ENCODE data around the gene PDCD1LG2. TPM values are rescaled to one million over a fixed set of nuclear protein-coding genes. Genes with fewer than 3 reads are reported as not detected.

PDCD1LG2 gene
- total RNA-seq, 4 donors from 2014 or later: 2.5 to 4.2 (median 2.9) TPM

- intact Hi-C loops (cut with DNase I): no loop called here
- 75% methylated on average over 2 of the region's 2 CpGs for WGBS
- H3K36me3 ChIP-seq: no peaks in the 10 kb centered on the region
Observed at GRCh38 chr9:5593904-5594303, 83.6 kb downstream of the PDCD1LG2 start.

GRCh38 chr9:5596173-5596572, 85.8 kb downstream of the PDCD1LG2 start:
- no peak for TF ChIP-seq POLR2AphosphoS5 (IDR thresholded peaks at IDR 0.05)
- no peak for TF ChIP-seq POLR2A (IDR thresholded peaks at IDR 0.05; ENCODE audit: low read depth)
- no peak for TF ChIP-seq EP300 (IDR thresholded peaks at IDR 0.05)
- TF ChIP-seq CTCF (IDR thresholded peaks at IDR 0.05): no peak
- no peak overlapping the region for H3K4me3 ChIP-seq
- peaks cover 0 to 12% (median 6%) of the 10 kb centered on the region in 4 donors for H3K4me1 ChIP-seq
- H3K27ac ChIP-seq (replicated peaks in 1 of 4): no peak overlapping the region
- no peak for DNase-seq (ENCODE audit: extremely low spot score)
- no peaks in the 10 kb centered on the region for H3K36me3 ChIP-seq
- intact Hi-C loops (cut with DNase I): loop anchor here (5.0 kb wide), 1 partner anchor 409 kb away; the partner anchor contains the start of gene INSL6
- no peaks in the 10 kb centered on the region for H3K9me3 ChIP-seq
- H3K27me3 ChIP-seq: no peaks in the 10 kb centered on the region
- 58% methylated on average over 2 of the region's 2 CpGs for WGBS

More at GRCh38 chr9:5593904-5594303, 83.6 kb downstream of the PDCD1LG2 start:
- DNase-seq (ENCODE audit: extremely low spot score): no peak
- no peak overlapping the region for H3K4me3 ChIP-seq
- no peaks in the 10 kb centered on the region for H3K27me3 ChIP-seq
- H3K27ac ChIP-seq (replicated peaks in 1 of 4): no peak overlapping the region
- TF ChIP-seq CTCF (IDR thresholded peaks at IDR 0.05) (no peak), POLR2A (IDR thresholded peaks at IDR 0.05; ENCODE audit: low read depth) (no peak), EP300 (IDR thresholded peaks at IDR 0.05) (no peak), POLR2AphosphoS5 (IDR thresholded peaks at IDR 0.05) (no peak)
- peaks cover 0 to 12% (median 0%) of the 10 kb centered on the region in 4 donors for H3K4me1 ChIP-seq
- H3K9me3 ChIP-seq: no peaks in the 10 kb centered on the region

- H3K9me3 ChIP-seq: no peaks in the 10 kb centered on the region
- WGBS: 52% methylated on average over 6 of the region's 6 CpGs
- H3K4me1 ChIP-seq: peaks cover 5 to 31% (median 26%) of the 10 kb centered on the region in 4 donors
- peak; percentile 33 to 48 for TF ChIP-seq POLR2AphosphoS5 (IDR thresholded peaks at IDR 0.05)
- peak in 2 of 3 experiments; percentile 6 to 10 for TF ChIP-seq CTCF (IDR thresholded peaks at IDR 0.05)
- no peak for TF ChIP-seq POLR2A (IDR thresholded peaks at IDR 0.05; ENCODE audit: low read depth)
- TF ChIP-seq EP300 (IDR thresholded peaks at IDR 0.05): no peak
- intact Hi-C loops (cut with DNase I): no loop called here
- H3K4me3 ChIP-seq: peak overlapping the region; percentile 37 to 49 (median 42)
- no peaks in the 10 kb centered on the region for H3K36me3 ChIP-seq
- H3K27ac ChIP-seq (replicated peaks in 1 of 4): peak overlapping the region; percentile 64 to 79 (median 74)
- H3K27me3 ChIP-seq: no peaks in the 10 kb centered on the region
- no peak for DNase-seq (ENCODE audit: extremely low spot score)
Observed at GRCh38 chr9:5608298-5609225, 98.2 kb downstream of the PDCD1LG2 start.

GRCh38 chr9:5609226-5609596, 98.9 kb downstream of the PDCD1LG2 start:
- WGBS: 74% methylated on average over 3 of the region's 3 CpGs
- no peaks in the 10 kb centered on the region for H3K9me3 ChIP-seq
- no peaks in the 10 kb centered on the region for H3K27me3 ChIP-seq
- no peaks in the 10 kb centered on the region for H3K36me3 ChIP-seq
- H3K4me3 ChIP-seq: peak overlapping the region; percentile 37 to 49 (median 42)
- intact Hi-C loops (cut with DNase I): no loop called here
- H3K27ac ChIP-seq (replicated peaks in 1 of 4): peak overlapping the region; percentile 64 to 79 (median 74)
- no peak for TF ChIP-seq POLR2A (IDR thresholded peaks at IDR 0.05; ENCODE audit: low read depth)
- no peak for TF ChIP-seq POLR2AphosphoS5 (IDR thresholded peaks at IDR 0.05)
- no peak for TF ChIP-seq EP300 (IDR thresholded peaks at IDR 0.05)
- no peak for TF ChIP-seq CTCF (IDR thresholded peaks at IDR 0.05)
- no peak for DNase-seq (ENCODE audit: extremely low spot score)
- peaks cover 5 to 31% (median 26%) of the 10 kb centered on the region in 4 donors for H3K4me1 ChIP-seq

Measured in esophagus muscularis mucosa (tissue), 4 donors.